Measurements from ENCODE around the gene RPL12. TPM values are rescaled to one million over a fixed set of nuclear protein-coding genes. Genes with fewer than 3 reads are reported as not detected.

The RPL12 gene
- total and polyA plus RNA-seq, 9 of the 15 experiments (the other 6 are each of a cell fraction or from before 2014, with no cell fraction given) = 1,614 to 4,558 (median 2,531) TPM

GRCh38 chr9:127498298-127498697, 47.1 kb upstream of the RPL12 start:
- H3K9ac ChIP-seq (ENCODE audit: insufficient read depth in 1 of 2, low read depth in 2 of 2, low read length in 2 of 2) = peak overlapping the region in 1 of 2 experiments; percentile 50; a peak in 1 of 4 replicates
- no peak overlapping the region for H2AFZ ChIP-seq (ENCODE audit: low read depth, low read length)
- 80% methylated on average over 5 of the region's 5 CpGs for WGBS (ENCODE audit: insufficient coverage, low coverage, missing lambda C conversion rate)
- H3K4me1 ChIP-seq (replicated peaks in 1 of 2; ENCODE audit: control insufficient read depth in 2 of 2, insufficient read depth in 2 of 2, low read length in 2 of 2) = peaks cover 6 to 28% of the 10 kb centered on the region in 2 experiments; a peak in 4 of 5 replicates
- H4K20me1 ChIP-seq (replicated peaks; ENCODE audit: control insufficient read depth, insufficient read depth, low read length) = no peaks in the 10 kb centered on the region; the same call in 1 of the 2 replicates
- TF ChIP-seq KLF6 (CRISPR knock-in tag; IDR thresholded peaks at IDR 0.05; ENCODE audit: borderline replicate concordance) (no peak), MCM7 (IDR thresholded peaks at IDR 0.05) (no peak), USF2 (CRISPR knock-in tag; IDR thresholded peaks at IDR 0.05) (no peak), PCBP1 (IDR thresholded peaks at IDR 0.05; ENCODE audit: low read depth, low read length, poor library complexity, severe bottlenecking) (no peak), TFE3 (CRISPR knock-in tag; IDR thresholded peaks at IDR 0.05) (no peak), DNMT1 (IDR thresholded peaks at IDR 0.05) (no peak), BRD4 (IDR thresholded peaks at IDR 0.05) (no peak), PYGO2 (tag; IDR thresholded peaks at IDR 0.05) (no peak), ARNT (IDR thresholded peaks at IDR 0.05) (no peak), HDAC3 (IDR thresholded peaks at IDR 0.05; ENCODE audit: borderline replicate concordance, partially characterized antibody) (no peak), FOXJ2 (tag; IDR thresholded peaks at IDR 0.05) (no peak), ZKSCAN1 (IDR thresholded peaks at IDR 0.05; ENCODE audit: low read depth, low read length) (no peak), ZBTB1 (CRISPR knock-in tag; IDR thresholded peaks at IDR 0.05; ENCODE audit: borderline replicate concordance, low read depth) (no peak), U2AF2 (optimal IDR thresholded peaks at IDR 0.05; ENCODE audit: low read depth, low read length) (no peak)
- intact Hi-C loops (cut with micrococcal nuclease) = loop anchor here (5.0 kb wide), 2 partner anchors 136 to 281 kb away; no protein-coding TSS in a partner anchor
- no peaks in the 10 kb centered on the region for H3K9me3 ChIP-seq (replicated peaks; ENCODE audit: control insufficient read depth, insufficient read depth, low read depth, low read length)
- H3K36me3 ChIP-seq (ENCODE audit: control insufficient read depth, insufficient read depth, low read length) = peaks cover 35% of the 10 kb centered on the region; the same call in 2 of the 3 replicates
- no peak overlapping the region for H3K27ac ChIP-seq (ENCODE audit: extremely low read depth, low read depth, low read length)
- no TSS peak for BruUV-seq (replicated peaks)
- ATAC-seq = no peak
- no peak overlapping the region for H3K4me2 ChIP-seq (ENCODE audit: insufficient read depth, low read length)
- CTCF ChIA-PET (ENCODE audit: low intra/inter-chr PET ratio) = no interaction called here
- POLR2A ChIA-PET = interaction anchor here (0.6 to 0.8 kb wide), 3 partner anchors 10 to 48 kb away, joined by 3 to 4 read pairs (median 3); no protein-coding TSS in a partner anchor
- no peaks in the 10 kb centered on the region for H3K27me3 ChIP-seq (ENCODE audit: control insufficient read depth in 2 of 2, insufficient read depth in 2 of 2, low read length in 2 of 2)
- no peaks in the 10 kb centered on the region for H3K9me1 ChIP-seq (ENCODE audit: control insufficient read depth, insufficient read depth, low read length)
- in situ Hi-C loops (cut with MboI) = no loop called here
- no peaks in the 10 kb centered on the region for H3K79me2 ChIP-seq (ENCODE audit: control insufficient read depth, insufficient read depth, low read length)
- H3K4me3 ChIP-seq = no peak overlapping the region
- FAIRE-seq = no peak
- no peak for DNase-seq (ENCODE audit: extremely low read depth in 1 of 4, low spot score in 3 of 4)

Data from K562 (cell line).